HG02981 (cell line): ENCODE measurements around the gene PRKCA.

ENCODE experiments used
- ATAC-seq: cut with Tn5 transposase; IDR thresholded peaks from one replicate; pipeline ENCODE4 v1.9.1; 2021; ENCODE audit warnings: mild to moderate bottlenecking, moderate library complexity; ENCODE audit not compliant: unreplicated experiment

The PRKCA gene

GRCh38 chr17:66411520-66411919 is 109.1 kb downstream of the PRKCA start:
- ATAC-seq, result no peak

GRCh38 chr17:66412857-66413558 is 110.6 kb downstream of the PRKCA start:
- ATAC-seq, result no peak

DNA sequence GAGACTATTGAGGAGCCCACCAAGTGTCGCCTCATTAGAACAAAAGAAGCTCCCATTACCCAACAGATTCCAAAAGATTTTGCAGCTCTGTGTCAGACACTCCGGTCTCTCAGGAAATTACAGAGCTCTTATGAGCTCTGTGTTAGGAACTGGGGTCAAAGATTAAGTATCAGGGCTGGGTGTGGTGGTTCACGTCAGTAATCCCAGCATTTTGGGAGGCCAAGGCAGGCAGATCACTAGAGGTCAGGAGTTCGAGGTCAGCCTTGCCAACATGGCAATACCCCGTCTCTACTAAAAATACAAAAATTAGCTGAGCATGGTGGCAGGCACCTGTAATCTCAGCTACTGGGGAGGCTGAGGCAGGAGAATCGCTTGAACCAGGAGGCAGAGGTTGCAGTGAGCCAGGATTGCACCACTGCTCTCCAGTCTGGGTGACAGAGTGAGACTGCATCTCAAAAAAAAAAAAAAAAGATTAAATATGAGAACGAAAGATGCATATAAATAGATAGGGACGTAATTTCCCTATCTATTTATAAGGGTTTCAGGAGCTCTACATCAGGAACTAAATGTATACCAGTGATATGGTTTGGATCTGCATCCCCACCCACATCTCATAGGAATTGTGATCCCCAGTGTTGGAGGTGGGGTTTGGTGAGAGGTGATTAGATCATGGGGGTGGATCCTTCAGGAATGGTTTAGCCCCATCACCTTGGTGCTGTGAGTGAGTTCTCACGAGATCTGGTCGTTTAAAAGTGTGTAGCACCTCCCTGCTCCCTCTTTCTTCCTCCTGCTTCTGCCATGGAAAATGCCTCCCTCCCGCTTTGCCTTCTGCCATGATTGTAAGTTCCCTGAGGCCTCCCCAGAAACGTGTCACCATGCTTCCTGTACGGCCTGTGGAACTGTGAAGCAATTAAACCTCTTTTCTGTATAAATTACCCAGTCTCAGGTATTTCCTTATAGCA is 111.4 kb downstream of the PRKCA start:
- no peak for ATAC-seq

DNA sequence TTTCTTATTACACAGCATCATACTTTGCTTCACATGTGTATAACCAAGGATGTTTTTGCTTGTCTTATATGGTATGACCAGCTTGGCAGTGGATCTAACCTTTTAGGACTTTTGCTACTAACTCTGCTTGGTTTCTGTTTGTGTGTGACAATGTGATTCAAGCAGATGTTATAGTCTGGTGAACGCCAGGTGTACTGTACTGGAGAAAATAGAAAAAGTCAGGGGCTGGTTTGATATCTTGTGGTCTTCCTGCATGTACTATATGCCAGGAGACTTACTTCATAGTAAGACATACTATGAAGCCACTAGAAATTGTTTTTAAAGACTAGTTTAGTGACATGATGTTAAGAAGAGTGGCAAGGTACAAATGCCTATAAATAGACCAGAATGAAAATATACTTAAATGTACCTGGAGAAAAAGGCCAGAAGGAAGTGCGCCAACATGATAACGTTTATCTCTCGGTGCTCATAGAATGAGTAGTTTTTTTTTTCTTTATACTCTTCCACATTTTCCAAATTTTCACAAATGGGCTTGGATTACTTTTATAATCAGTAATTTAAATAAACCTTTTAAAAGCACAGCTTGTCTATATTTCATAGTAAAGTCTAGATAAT is 112.3 kb downstream of the PRKCA start:
- no peak for ATAC-seq

GRCh38 chr17:66415366-66416206 is 113.2 kb downstream of the PRKCA start:
- no peak for ATAC-seq

GRCh38 chr17:66416207-66416940 is 114.0 kb downstream of the PRKCA start:
- no peak for ATAC-seq

- ATAC-seq, result no peak
Observed at GRCh38 chr17:66417300-66417719, 114.9 kb downstream of the PRKCA start.

GRCh38 chr17:66420961-66421371 is 118.6 kb downstream of the PRKCA start:
- no peak for ATAC-seq

- ATAC-seq, result no peak
Observed at GRCh38 chr17:66422186-66422585, 119.8 kb downstream of the PRKCA start.

- ATAC-seq, result no peak
Observed at GRCh38 chr17:66423056-66423955, 120.9 kb downstream of the PRKCA start.

- no peak for ATAC-seq
Observed at GRCh38 chr17:66425756-66426396, 123.5 kb downstream of the PRKCA start.

DNA sequence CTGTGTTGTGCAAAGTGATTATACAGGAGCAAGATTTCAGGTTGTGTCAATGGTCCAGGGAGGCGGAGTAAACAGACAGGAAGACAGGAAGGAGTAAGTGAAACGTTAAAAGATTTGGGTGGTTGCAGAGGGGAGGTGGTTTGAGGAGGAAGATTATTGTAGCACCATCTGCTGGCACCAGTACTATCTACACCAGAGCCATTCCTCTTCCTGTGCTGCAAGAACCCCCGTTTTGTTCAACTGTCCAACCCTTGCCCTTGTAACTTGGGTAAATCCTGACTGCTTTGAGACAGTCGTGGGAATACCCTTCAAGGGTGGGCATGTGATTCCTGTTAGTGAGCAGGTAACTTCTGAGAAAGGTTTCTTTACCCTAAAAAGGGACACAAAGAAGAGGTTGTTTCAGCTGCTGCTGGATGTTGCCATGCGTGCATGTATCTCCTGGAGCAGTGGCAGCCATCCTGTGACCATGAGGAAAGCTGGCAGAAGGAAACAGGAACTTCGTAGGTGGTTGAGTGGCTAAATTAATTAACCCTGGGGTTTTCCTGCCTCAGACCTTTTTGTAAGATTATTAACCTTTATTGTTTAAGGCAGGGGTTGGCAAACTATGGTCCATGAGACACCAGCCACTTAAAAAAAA is 124.1 kb downstream of the PRKCA start:
- ATAC-seq, result no peak

DNA sequence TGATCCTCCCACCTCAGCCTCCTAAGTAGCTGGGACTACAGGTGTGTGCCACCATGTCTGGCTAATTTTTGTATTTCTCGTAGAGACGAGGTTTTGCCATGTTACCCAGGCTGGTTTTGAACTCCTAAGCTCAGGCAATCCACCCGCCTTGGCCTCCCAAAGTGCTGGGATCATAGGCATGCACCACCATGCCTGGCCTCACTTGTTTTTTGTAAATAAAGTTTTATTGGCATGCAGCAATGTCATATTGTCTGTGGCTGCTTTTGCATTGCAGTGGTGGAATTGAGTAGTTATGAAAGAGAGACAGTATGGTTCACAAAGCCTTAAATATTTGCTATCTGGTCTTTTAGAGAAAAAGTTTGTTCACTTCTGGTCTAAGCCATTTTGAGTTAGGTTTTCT is 124.7 kb downstream of the PRKCA start:
- ATAC-seq, result no peak

DNA sequence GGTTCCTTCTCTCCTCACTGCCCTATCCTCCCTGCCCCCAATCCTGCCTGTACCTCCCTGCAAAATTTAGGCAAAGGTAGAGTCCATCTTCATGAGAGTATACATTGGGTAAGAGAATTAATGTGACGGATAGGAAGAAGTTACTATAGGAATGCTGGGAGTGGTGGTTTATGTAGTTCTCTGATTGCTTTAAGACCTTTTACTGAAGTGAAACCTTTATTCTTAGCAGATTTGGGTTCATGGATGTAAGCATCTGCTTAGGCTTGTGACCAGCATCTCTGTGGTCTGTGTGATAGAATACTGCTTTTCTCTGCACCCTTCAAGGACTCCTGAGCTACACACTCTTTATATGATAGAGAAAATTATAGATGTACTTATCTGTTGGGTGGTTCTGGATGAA is 127.3 kb downstream of the PRKCA start:
- no peak for ATAC-seq

GRCh38 chr17:66430846-66431795 is 128.7 kb downstream of the PRKCA start:
- no peak for ATAC-seq

DNA sequence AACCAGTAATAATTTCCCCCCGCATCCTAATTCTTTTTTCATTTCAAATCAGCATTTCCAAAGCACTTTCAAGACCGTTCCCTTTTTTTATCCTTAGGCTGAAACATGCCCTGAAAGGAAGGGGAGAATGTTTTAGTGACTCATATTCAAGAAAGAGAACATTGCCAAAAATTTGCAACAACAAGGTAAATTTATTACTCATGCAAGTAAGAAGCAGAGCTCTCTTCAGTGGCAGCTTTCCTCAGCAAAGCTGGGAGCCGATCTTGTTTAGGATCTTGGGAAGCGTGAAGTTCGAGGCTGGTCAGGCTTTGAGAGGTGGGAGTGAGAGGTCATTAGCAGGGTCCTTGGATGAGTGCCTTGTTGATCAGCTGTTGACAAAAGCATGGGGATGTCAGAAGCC is 129.5 kb downstream of the PRKCA start:
- ATAC-seq, result no peak

DNA sequence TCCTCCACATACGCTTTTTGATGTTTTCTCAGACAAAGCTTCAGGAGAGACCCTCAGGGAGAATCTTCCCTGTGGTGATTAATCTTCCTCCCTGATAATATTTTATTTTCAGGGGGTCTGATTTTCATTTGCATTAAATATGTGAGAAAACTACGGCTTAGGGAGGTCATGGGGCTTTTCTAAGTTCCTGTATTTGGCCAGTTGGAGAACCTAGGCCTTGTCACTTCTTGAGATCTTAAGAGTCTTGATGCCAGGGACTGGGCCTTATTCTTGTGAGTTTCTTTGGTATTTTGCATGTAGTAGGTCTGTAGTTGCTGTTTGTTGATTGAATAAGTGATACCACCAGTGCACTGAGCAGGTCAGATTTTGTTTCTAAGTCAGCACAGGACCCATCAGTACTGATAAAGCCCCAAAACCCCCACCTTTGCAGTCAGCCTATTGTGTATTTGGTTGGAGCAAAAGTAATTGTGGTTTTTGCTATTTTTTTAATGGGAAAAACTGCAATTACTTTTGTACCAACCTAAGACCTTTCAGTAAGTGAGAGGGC is 130.1 kb downstream of the PRKCA start:
- ATAC-seq, result no peak
